ENCODE data around the gene CXCR5.

Gene CXCR5

DNA sequence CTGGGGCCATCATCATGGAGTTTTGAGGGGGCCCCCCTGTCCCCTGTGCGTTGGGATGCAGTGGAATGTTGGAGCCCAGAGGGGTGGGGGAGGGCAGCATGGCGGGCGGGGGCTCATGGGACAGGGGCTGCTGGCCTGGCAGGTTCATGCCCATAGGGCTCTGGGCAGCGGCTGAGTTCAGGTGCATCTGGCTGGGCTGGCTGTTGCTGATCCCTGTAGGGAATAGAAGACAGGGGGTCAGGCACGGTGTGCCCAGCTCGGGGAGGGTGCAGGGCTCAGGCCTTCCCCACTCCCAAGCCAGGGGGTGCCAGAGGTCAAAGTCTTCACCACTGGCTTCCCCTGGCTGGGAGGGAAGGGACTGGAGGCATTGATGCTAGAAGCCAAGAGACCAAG lies 15.6 kb downstream of the CXCR5 start:
- no peak for DNase-seq

DNA sequence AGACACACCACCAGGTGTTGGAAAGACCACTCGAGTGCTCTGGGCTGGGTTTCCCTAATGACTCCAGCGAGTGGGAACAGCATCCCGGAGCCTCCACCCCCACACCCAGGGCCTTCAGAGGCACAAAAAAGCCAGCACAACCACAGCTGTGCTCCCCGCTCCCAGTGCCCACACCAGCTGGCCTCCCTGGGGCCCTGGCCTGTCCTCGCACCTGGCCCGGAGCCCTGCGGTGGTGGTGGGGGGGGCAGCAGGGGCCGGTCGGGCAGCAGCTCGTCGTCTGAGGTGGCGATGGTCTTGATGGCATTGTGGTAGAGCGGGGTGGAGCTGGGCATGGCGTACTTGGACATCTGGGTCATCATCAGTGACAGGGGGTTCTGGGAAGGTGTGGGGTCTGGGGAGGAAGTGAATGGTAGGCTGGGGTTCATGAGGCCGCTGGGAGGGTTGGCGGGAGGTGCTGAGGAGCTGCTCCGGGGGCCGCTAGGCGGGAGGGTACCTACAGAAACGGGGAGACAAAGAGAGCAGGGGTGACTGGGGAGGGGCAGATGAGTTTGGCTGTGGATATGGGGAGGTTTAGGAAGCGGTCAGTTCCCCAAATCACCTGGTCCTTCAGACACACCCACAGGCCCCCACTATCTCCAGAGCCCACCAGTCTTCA lies 16.1 kb downstream of the CXCR5 start:
- DNase-seq = no peak

DNA sequence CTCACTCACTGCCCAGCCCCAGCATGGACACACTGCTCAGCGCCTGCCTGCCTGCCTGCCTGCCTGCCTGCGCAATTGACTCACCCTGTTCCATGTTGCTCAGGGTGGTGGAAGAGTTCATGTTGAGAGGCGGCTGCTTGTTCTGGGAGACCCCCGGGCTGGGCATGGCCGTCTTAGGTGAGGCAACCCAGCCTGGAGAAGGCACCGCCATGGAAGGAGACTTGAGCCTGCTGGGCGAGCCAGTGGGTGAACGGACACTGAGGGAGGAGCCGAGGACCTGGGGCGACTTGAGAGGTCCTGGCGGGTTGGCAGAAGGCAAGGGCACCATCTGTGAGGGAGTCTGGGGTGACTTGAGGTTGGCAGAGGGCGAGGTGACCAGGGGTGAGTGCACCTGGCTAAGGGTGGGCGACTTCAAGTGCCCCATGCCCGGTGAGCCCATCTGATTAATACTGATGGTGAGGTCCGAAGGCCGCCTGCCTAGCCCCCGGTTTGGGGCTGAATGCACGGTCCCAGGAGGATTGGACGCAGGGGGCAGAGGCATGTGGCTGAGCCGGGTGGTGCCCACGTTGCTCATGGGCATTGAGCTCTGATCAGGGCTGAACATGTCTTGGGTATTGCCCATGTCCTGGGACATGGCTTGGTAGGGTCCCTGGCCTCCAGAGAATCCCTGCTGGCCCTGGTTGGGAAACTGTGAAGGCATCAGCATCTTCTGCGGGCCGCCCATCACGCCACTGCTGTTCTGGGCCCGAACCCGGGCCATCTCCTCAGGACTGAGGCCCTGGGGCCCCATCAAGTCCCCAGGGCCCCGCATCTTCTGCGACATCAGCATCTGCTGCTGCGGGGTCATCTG lies 17.1 kb downstream of the CXCR5 start:
- DNase-seq = no peak

DNA sequence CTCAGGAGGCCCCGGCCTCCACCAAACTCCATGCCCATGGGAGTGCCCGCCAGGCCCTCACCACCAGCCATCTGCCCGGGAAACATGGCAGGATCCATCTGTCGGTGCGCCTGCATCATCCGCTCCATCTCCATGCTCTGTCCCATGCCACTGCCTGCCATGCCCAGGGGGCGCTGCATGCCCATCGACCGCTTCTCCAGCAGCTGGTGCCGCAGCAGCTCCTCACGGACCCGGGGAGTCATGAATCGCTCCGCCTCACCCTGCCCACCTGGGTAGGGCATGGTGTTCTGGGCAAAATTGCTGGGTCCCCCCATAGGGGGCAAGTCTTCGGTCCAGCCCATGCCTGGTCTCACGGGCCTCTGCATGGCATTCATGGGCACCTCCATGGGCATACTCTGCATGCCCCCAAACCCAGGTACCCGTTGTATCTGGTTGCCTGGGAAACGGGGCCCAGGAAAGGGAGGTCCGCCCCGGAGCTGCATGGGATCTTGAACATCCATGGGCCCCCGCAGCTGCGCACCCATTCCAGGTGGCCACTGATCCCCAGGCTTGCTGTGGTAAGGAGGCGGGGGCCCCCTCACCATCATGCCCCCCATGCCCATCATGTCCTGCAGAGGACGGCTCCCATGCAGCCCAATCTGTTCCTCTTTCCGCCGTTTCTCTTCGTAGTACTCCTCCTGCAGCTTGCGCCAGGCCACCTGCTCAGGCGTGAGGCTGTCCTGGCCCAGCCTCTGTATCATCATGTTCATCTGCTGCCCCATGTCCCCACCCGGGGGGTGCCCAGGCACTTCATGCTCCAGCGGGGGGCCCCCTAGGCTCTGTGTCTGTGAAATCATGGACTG lies 18.0 kb downstream of the CXCR5 start:
- DNase-seq = no peak

DNA sequence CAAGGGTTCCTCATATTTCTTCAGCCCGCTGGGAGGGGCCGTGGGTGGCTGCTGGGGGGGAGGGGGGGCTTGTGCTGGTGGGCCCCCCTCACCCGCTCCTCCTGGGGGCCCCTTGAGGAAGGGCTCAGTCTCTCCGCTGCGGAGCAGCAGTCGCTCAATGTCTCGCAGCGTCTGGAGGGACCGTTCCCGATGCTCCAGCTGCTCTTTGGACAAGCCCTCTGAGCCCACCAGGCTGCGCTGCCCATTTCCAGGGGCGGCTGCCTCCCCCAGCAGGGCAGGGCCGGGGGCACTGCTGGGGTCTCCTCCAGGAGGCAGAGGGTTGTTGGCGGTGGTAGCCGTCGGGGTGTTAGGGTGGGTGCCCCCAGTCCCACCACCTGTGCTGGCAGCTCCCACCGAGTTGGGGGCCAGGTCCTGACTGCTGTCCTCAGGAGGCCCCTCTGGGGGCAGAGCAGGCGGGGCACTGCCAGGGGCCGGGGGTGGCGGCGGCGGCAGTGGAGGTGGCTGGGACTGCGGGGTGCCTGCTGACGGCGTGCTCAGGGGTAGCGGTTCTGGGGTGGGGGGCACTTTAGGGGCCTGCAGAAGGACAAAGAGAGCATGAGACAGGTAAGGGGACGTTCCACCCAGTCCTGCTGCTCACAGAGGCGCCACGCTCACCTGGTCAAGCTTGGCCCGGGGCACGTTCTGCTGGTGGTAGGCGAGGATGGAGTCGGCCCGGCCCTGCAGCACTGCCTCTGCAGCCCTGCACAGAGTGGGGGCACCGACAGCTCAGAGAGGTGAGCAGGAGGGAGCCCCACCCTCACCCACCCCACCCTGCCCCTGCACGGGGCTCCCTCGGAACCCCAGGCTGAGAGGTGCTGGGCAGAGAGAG lies 18.9 kb downstream of the CXCR5 start:
- DNase-seq = no peak

DNA sequence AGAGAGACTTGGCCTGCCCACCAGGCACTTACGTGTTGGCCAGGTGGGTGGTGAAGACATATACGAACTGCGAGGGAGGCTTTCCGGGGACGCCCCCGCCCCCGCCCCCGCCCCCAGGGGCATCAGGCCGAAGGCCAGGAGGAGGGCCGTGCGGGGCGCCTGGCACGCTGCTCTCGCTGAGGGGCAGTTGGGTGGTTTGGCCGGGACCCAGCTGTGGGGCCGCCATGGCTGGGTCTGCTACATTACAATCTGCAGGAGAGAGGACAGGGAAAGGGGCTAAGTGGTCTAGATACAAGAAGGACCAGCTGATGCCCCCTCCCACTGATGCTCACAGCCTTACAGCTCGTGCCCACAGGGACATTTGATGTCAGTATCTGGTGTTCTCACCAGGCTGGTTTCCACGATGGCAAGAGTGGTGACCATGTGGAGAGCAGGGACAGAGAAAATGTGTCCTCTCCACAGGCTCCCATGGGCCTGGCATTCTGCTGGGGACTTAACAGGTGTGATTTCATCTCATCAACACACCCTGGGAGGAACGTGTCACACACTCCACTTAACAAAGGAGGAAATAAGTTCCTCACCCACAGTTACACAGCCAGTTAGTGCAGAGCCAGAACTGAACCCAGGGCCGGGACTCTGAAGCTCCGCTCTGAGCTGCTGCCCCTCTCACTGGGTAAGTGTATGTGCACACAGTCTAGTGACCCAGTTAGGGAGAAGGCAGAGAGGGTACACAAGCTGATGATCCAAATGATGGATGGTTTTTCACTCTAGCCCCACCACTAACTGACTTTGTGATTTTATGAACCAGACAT lies 19.7 kb downstream of the CXCR5 start:
- DNase-seq = no peak

DNA sequence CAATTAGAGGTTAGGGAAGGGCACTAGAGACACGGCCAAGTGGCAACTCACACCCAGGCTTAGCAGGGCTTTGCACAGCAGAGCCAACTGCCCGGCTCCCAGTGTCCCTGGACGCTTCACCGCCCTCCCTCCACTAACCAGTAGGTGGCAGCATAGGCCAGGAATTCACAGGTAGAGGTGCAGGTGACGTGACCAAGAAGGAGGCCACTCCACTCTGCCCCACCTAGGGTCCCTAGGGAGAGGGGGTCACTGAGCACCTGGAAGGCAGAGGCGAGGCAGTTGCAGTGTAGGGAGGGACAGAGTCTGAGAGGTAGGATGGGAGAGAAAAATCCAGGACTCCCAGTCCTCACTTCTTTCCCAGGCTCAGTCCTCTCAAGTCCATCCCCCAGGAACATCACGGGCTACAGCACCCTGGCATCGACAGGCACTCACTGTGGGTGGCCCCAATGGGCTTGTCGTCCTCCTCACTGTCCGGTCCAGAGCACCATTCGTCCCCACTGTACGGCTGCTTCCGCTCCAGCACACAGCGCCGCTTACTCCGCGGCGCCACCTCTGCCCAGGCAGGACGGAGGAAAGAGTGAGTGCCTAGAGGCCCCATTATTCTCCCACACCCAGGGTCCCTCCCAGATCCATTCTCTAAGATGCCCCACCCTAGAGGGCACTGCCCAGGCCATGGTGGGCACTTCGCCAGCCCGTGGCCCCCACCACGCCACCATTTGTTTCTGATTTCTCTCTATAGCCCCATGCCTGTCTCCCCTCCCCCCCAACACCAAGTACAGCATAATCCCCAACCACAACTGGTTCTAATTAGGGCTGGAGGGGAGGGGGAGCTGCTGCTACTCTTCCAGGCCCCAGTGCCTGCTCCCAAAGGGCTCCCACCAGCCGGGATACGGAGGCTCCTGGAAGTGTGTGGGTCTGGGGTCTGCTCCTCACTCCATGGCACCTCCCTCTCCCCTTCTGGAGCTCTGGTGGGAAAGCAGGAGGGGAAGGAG lies 23.7 kb downstream of the CXCR5 start:
- DNase-seq = peak; percentile 82 to 90 (median 85)

DNA sequence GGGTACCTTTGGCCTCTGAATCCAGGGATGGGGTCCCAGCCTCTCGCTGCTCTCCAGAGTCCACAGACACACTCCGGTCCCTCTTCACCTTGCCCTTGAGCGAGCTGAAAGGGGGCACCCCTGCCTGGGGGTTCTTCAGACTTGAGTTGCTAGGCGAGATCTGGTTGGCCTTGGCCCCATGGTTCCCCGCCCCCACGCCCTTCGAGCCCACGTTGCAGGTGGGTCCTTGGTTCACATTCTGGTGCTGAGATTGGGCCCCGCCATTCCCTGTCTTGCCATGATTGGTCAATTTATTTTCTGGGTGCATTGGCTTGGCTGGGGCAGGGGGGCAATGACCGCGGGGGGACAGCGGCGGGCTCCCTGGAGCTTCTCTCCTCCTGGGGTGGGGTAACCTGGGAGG lies 24.6 kb downstream of the CXCR5 start:
- DNase-seq = no peak

DNA sequence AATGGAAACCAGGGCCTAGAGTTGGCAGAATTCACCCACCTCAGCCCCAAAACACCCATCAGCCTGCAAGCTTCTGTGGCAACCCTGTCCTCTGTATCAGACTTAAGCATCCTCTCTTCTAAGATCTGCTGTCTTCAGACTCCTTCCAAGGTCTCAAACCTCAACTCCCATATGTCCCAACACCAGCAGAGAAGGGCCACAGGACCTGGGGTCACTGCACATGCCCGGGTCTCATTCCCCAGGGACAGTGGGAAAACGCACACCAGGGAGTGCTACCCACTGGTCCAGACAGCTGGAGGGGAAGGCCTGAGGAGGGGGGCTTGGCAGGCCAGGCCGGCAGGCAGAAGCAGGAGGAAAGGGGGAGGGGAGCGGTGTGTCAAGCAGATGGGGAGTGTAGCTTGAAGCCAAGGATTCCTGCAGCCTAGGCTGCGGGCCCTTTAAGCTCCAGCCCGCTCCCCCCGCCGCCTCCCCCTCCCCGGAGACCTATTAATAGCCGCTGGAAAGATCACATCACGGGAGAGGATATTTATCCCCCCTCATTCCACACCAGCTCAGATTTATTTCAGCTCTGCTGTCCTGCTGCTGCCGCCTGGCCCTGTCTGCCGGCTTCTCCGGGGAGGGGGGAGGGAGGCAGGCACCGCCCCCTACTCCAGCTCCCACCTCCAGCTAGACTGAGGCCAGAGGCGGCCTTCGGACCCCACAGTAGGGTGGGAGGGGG lies 25.4 kb downstream of the CXCR5 start:
- DNase-seq = no peak

DNA sequence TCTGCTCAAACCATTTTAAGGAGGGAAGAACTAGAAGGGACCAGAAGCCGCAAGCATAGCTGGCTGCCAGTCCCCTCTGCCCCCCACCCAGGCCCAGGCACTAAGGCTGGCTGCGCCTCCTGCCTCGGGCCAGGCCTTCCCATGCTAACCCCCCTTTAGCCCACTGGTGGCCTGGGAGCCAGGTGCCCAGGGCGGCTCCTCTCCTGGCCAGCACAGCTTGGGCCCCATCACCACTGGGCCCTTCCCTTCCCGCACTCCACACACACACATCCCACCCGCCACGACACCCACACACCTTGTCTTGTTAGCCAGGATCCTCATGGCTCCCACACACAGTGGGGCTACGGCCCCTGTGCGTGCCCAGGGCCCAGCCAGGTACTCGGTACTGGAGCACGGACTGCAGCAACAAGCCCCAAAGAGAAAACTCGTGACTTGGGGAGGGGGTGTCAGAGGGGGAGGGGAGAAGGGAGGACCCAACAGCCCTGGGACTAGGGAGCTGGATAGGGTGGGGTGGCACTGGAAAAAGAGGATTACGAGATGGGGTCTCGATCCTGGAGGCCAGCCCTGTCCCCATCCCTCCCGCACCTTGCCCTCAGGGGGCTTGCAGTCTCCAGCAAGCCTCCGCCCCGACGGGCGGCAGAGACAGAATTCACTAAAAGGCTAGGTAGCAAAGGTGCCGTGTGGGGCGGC lies 26.1 kb downstream of the CXCR5 start:
- no peak for DNase-seq

DNA sequence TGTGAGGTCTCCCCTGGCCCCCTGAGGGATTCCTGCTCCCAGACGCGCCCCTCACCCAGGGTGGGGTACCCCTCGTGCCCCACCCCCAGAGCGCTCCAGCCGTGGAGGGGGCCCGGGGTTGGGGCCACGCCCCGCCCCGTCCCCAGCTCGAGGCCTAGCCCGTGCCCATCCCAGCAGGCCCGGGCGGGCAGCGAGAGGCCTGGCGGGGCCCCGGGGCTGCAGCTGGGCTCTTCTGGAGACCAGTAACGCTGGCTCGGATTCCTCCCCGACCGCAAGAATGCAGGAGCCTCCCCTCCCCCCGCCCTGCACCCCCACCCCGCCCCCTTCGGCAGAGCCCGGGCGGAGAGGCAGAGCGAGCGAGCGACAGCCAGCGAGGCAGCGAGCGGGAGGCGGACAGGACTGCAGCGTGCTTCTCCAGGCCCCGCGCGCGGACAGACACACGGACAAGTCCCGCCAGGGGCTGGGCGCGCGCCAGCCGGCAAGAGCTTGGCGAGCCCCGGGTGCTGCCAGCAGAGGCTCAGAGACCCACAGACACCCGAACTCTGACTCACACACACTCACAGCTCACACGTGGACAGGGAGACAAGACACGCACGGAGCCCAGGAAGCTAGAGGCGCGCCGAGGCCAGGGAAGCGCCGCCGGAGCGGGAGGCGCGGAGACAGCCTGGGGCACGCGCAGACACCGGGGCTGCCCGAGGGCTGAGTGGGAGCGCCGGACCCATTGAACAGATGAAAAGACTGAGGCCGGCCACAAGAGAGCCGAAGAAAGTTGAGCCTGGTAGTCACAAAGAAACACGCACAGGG lies 26.8 kb downstream of the CXCR5 start:
- peak; percentile 59 to 72 (median 69) for DNase-seq

DNA sequence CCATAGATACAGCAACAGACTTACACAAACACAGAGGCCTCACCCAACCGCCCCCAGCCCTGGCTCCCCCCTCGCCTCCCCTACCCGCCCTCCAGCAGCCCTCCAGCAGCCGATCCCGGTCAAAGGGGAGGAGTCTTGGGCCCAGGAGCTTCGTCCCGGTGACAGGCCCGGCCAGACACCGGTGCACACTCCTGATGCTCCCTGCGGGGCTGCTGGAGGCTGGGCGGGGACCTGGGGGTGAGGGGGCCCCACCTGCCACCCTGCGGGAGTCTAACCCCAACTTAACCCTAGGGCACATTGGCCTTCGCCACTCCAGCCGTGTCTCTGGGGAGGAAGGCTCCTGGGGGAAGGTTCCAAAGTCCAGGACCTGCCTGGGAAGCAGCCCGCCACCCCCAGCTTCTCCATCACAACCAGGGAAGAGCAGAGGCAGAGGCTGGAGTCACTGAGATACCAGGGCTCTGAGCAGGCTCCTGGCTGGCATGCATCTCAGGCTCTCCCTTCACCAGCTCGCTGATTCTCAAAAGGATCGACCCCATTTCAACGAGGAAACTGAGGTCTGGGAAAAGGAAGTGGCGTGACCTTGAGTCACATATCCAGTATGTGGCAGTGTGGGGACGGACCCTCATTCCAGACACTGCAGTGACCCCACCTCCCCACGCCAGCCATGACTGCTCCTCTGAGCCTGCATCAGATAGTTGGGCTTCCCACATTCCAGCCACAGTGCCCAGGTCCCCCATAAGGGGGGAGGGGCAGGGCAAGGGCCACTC lies 27.6 kb downstream of the CXCR5 start:
- no peak for DNase-seq

DNA sequence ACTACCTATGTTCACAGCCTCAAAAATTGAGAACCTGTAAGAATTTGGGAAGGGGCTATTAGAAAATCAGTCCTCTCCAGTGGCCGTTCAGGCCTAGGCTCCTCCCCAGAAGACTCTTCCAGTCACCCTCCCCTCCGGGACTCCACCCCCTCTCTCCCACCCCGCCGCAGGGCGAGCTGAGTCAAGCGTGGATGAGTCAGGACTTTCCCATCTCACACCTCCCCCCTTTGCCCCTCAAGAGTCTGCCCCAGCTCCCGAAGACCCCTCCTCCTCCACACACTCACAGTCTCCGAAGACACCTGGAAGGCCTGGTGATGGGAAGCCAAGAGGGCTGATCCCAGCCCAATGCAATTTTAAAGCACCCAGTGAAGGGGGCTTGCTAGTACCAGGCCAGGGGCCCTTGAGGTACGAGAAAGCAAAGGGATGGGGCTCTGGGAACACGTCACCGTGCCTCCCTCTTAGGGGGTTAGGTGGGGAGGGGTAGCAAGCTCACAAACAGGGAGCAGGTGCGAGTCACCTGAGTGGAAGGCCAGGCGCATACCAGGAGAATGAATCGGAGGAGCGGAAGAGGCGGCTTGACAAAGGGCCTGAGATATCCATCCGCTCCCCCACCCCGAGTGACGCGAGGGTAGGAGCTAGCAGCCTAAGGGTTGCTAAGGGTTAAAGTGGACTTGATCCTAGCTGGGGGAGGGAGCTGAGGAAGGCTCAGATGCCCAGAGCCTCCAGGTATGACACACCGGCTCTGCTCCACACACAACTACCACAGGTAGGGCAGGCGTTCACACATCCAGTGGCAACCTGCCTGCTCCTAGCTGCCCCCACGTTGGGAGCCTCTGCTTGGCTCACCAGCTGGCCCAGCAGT lies 28.4 kb downstream of the CXCR5 start:
- DNase-seq = peak; percentile 83 to 91 (median 83)

DNA sequence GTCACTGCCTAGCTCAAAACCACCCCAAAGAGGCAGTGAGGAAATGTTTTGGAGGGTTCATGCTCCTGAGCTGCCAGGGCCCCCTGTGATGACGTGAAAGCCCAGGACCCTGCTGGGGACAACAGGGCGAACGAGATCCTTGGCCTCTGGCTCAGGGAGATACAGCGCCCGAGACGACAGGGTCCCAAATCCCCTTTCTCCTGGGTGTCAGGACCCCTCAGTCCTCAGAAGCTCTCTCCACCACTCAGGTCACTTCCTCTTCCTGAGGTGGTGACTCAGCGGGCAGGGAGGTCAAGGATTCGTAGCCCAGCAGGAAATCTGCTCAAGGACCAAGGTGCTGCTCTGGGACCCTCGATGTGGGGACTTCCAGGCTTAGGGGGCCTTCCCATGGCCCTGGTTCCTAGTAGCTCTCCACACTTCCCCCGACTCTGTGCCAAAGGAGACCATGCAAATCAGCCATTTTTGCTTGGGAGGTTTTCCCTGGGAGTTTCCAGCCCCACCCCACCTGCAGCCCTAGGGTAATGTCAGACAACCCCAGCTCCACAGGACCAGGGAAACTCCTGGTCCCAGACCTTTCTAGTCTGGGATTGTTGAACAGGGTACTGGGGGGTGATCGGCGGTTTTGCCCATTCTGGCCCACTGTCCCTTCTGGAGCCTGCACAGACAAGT lies 29.2 kb downstream of the CXCR5 start:
- DNase-seq = peak; percentile 61 to 84 (median 81)

DNA sequence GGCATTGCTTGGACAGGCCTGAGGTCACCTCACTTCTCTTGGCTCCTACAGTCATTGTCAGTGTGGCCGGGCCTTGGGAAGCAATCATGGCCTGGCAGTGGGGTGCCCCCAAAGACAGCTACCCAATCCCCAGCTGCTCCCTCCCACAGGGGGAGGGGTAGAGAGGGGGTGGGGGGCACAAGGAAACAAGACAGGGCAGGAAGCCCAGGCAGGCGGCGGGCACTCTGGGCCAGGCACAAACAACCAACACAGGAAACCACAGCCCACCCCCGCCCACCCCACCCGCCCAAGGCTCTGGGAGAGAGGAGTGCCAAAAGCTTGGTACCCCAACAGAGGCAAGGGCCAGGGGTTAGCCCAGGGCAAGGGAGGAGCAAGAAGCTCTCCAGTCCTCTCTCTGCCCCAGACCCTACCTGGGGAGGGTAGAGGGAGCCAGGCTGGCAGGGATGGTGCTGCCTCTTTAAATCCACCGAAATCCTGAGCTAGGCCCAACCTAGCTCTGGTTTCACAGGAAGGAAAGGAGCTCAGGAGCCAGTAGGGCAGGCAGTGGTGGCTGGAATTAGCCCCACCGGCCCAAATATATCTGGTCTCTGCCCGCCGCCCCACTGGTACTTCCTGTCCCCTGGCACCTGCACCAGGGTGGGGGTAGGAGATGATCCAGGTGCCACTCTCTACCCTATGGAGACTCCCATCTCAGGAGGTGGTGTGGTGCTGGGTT lies 29.9 kb downstream of the CXCR5 start:
- DNase-seq = no peak

All from suppressor macrophage treated with lipopolysaccharide for 1 hour (primary cell).